EH (cell line): ENCODE measurements around the gene LSMEM2.
A peak's percentile ranks its signal among the peaks of the same experiment; 100 is the strongest.

Experiments
- DNase-seq: peaks from one replicate; pipeline ENCODE4 v3.0.0-alpha.2; 2015; ENCODE audit warnings: low read depth

Gene LSMEM2

DNA sequence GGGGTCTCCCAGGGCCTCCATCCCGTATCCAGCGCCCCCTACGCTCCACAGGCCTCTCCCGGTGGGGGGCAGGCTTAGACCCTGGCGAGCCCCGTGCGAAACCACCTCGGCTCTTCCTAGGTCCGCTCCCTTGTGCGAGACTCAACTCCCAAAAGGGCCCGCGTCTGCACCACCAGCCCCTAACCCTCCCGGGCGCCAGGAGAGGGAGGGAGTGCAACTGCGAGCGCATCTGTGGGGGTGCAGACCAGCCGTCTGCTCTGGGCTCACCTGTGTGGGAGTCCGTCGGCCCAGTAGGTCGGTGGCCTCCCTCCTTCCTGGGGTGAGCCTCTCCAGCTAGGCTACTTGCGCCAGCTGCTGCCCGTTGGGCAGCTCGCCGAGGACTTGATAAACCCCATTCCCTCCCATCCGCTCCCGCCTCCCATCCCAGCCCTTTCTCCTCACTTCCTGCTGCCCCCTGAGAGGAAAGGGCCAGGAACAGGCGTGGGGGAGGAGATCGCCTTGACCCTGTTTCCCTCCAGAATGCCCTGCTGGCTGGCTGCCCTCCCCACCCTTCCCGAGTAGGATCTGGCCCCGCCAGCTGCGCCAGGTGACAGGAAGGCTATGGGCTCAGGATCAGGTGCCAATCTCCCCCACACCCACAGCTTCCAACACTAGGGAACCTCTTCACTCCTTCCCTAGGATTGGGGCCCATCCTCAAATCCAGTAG lies 43.7 kb downstream of the LSMEM2 start, which contains the start of gene HYAL2:
TSS of gene HYAL2 (minus strand) at position 360 of the 706 bp plus-strand sequence. CDS start 2,256 bp downstream, outside the sequence.
- no peak for DNase-seq

DNA sequence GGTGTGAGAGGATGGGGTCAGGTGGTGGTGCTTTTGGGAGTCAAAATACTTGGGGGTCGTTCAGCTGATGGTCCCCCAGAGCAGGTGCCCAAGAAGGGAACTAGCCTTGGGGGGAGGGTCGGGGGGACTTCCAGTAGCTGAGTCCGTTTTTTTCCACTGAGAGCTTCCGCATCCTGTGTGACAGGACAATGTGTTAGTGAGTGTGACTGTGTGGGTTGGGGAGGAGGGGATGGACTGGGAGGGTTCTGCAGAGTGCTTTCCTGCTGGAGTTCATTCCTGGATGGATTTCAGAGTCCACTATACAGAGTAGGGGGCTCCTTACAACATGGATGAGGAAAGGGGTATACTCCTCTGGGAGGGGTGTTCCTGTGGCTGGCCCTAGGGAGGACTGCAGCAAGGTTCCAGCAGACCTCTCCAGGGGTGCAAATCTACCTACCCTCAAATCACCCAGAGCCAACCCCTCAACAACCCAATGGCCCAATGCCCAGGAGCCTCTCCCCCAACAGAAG lies 44.3 kb downstream of the LSMEM2 start:
- DNase-seq: no peak

DNA sequence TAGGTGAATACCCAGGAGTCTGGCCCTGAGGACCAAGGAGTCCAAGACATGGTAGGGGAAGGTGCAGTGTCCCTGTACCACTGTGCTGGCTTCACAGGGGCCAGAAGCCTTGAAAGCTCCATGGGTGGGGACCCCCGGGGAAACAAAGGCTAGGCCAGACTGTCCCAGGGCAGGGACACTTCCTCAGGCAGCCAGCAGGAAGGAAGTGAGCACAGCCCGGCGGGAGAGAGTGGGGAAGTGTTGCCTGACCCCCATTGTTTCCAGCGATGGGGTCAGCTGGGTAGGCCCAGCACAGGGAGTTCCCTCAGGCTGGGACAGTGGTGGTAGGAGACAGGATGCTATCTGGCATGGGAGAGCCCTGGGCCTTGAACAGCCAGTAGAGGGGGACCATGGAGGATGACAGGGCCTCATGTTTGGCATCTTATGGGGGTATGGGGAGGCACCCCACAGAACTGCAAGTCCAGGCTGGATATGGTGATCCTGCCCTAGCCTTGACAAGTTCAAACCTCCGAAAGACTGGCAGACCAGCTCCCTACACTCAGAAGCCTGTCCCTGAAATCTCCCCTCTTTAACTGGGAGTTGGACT lies 44.8 kb downstream of the LSMEM2 start:
- no peak for DNase-seq

DNA sequence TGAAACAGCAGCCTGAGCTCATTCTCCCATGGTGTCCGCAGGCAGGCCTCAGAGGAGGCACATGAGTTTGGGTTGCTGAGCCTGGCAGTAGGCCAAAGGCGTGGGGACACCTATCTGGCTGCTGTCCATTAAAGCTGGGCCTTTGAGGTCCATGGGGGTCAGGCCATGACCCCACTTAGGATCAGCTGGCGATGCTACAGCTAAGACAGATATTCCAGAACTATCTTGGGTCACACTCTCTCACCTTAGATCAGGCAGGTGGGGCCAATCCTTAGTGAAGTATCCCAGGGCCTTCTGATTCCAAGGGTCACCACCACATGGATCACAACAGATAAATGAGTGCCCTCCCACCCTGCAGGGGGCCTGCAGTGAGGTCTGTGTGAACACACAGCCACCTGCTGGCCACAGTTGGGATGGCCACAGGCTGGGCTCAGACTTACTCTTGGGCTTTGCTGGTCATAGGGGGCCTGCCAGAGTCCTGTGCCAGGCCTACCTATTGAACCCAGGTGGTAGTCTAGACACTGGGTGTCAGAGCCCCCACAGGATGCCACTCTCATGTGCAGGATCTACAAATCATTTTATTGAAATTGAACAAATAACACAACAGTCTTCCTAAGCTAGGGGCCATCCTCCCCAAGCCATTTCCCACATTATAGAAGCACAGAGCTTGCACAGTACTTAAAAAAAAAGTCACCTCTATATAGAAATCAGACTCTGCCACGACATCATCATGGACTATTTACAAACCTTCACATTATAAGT lies 45.6 kb downstream of the LSMEM2 start:
- DNase-seq: peak; percentile 71

- no peak for DNase-seq
Measured at GRCh38 chr3:50325113-50325480, 46.2 kb downstream of the LSMEM2 start.

- DNase-seq: no peak
Measured at GRCh38 chr3:50325497-50326181, 46.8 kb downstream of the LSMEM2 start.

GRCh38 chr3:50326182-50326541 lies 47.3 kb downstream of the LSMEM2 start:
- DNase-seq: no peak

GRCh38 chr3:50327129-50327528 lies 48.2 kb downstream of the LSMEM2 start:
- no peak for DNase-seq

DNA sequence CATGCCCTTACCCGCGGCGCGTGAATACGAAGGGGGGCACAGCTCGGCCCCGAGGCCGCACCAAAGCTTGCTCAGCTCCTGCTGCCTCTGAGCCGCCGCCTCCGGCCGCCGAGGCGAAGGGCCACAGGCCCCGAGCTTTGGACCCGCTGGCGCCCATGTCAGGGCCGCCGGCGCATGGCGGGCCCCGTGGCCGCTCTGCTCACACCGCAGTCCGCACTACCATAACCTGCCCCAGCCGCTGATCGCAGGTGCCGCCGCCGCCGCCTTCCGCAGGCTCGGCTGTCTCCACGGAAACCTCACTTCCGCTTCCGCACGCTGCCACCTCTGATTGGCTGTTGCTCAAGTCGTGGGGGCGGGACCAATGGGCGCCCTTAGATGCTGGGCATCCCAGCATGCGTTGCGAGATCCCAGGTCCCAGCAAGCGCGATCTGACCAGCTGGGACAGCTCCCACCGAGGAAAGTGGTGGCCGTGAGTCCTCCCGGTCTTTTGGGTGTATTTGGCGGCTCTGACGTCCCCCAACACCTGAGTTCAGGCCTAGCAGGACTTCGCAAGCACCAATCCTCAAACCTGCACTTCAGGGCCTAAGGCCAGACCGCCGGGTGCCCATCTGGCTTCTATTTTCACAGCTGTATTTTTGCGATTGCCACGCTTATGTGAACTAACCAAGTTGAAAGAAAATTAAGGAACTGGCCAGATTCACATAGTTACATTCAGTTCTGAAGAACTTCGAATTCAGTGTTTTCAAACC lies 49.2 kb downstream of the LSMEM2 start, which contains the start of gene TUSC2:
TSS of gene TUSC2 (minus strand) at position 281 of the 749 bp plus-strand sequence. CDS start at position 157, 124 bp downstream.
- DNase-seq: peak; percentile 96

GRCh38 chr3:50330330-50330729 lies 51.4 kb downstream of the LSMEM2 start:
- no peak for DNase-seq

DNA sequence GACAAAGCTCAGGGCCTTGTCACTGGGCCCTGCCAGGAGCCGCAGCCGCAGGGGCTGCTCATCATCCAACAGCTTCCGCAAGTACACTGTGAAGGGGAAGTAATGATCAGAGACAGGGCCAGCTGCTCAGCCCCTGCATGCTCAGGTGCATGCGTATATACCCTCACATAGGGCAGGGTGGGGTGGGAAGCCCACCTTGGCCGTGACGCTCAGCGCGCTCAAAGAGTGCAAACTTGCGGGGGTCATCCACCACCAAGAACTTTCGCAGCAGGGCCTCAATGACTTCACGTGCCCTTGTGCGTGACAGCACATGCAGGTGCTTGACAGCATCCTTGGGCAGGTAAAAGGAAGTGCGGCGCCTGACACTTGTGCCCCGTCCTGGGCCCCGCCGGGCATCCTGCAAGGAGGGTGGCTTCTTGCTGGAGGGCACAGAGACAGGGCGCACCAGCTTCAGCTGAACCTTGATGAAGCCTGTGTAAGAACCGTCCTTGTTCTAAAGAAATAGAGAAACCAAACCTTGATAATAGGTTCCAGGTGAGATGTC lies 52.5 kb downstream of the LSMEM2 start:
- no peak for DNase-seq

DNA sequence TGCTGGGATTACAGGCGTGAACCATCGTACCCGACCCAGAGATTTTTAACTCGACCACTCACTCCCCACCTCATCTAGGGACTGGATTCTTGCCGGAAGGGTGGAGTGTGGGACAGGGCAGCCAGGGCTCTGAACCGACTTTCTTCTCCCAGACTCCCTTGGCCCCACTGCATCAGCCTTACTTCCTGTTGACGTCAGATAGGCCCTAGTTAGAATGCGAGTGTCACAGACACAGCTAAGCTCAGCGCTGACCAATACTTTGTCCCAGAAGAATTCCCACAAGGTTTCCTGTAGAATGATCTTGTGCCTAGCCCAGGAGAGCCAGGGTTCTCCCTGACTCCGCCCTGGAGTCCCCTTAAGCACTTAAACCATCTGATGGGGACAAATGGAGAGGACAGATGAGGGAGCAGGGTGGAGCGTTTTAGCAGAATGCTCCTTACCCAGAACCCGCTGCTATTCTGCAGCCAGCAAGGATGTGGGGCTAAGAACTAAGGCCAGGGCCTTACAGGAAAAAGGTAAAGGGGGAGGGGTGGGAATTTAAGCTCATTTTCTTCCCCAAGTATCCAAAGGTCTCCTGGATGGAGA lies 54.9 kb downstream of the LSMEM2 start:
- DNase-seq: peak; percentile 81

DNA sequence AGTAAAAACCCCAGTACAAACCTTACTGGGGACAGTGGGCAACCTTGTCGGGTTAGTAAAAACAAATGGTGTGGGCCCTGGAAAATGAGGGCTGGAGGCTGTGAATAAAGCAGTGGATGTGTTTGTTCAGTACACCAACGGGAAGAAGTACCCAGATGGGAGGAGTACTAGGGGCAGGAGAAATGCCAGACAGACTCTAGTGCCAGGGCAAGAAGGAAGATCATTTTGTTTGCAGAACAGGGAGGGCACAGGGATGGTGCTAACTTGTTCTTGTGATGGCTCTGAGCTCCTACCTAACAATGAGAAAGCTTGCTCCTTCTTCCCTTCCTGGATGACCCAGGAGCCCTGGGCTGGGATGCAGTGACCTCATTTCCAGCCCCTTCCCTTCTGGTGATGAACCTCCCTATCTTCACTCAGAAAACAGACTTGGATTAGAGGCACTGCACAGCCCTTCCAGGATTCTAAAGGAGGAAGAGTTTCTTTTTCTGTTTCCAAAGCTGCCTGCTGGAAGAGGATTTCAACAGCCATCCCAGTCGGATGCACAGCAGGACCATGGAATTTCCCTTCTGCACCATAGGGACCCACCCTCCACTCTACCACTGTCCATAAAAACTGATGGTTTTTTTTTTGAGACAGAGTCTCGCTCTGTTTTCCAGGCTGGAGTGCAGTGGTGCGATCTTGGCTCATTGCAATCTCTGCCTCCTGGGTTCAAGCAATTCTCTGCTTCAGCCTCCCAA lies 55.6 kb downstream of the LSMEM2 start:
- DNase-seq: peak; percentile 27

DNA sequence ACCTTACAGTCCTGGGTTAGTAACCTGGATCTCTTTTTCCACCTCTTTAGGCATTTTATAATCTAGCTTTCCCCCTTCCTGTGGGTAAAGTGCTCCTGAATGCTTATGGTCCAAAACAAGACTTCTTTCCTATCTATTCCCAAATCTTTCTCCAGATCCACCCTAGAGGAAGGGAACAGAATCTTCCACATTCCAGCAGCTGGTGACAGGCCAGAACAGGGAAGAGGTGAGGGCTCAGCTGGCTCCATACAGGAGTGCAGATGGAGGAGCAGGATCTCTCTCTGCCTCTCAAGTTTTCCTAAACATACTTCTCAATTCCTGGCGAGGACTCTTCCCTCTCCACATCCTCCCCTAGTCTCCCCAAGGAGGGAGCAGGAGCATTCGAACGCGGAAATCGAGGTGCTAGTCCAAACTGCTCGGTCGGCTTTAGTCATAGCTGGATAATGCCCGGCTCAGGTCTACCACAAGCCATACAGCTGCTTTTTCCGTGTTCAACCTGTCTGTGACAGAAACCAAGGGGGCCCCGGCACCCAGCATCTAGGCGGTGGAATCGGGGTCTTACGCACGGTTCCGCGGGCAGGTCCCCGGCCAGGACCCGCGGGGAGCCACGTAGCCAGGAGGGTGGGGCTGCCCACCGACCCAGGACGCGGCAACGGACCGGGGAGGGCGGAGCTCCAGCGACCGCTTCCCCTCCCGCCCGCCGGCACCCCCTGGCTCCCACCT lies 57.7 kb downstream of the LSMEM2 start:
- peak; percentile 49 for DNase-seq

DNA sequence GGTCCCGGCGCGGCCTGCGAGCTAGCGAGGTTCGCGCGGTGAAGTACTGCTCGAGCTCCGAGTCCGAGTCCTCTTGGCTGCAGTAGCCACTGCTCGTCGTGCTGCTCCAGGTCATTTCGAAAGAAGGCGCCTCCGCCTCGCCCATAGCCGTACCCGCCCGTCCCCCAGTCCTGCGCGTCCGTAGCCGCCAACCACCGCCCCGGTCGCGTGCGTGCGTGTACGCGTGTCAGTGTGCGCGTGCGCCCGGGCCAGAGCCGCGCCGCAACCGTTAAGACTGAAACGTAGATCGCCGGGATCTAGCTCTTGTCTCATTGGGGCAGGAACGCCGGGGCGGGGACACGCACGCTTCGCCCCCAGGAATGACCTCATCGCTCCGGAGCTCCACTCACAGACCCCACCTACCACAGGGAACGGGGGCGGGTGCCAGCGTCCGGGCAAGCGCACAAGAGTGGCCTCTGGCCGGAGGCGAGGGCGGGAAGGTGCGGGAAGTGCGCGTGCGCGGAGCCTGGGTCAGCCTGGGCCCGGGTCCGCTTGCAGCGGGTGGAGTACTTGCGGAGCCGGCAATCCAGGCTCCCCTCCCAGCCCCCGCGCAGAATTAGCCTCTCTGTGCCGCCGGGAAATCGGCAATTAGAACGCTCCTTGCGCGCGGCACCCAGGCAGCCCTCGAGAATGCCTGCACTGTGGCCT lies 58.4 kb downstream of the LSMEM2 start:
- peak; percentile 100 for DNase-seq
